Ishikawa (cell line): ENCODE measurements around the gene CNTNAP4.

Experiments used
- CEBPB ChIP-seq: IDR thresholded peaks from 2 replicates; pipeline ENCODE4 v1.6.1; 2012
- EP300 ChIP-seq: IDR thresholded peaks from 2 replicates; pipeline ENCODE4 v1.6.1; 2012; ENCODE audit warnings: borderline replicate concordance
- FOXM1 ChIP-seq: IDR thresholded peaks from 2 replicates; pipeline ENCODE4 v1.6.1; 2012; ENCODE audit warnings: low read depth, borderline replicate concordance
- RAD21 ChIP-seq: IDR thresholded peaks from 2 replicates; pipeline ENCODE4 v1.6.1; 2012; ENCODE audit warnings: low read depth
- TAF1 ChIP-seq: IDR thresholded peaks from 2 replicates; pipeline ENCODE4 v1.6.1; 2012; ENCODE audit warnings: low read depth, mild to moderate bottlenecking
- TCF12 ChIP-seq: IDR thresholded peaks from 2 replicates; pipeline ENCODE4 v1.6.1; 2012; ENCODE audit warnings: low read depth
- YY1 ChIP-seq: IDR thresholded peaks from 2 replicates; pipeline ENCODE4 v1.6.1; 2012; ENCODE audit warnings: low read depth
- ZBTB7A ChIP-seq: IDR thresholded peaks from 2 replicates; pipeline ENCODE4 v1.6.1; 2012; ENCODE audit warnings: low read depth
- TF ChIP-seq, protein P1 (sequence below): IDR thresholded peaks from 2 replicates; pipeline ENCODE4 v1.6.1; 2012
- TF ChIP-seq, protein P2 (sequence below): IDR thresholded peaks from 2 replicates; pipeline ENCODE4 v1.6.1; 2012
- TF ChIP-seq, protein P3 (sequence below): IDR thresholded peaks from 2 replicates; pipeline ENCODE4 v1.6.1; 2012; ENCODE audit warnings: low read depth, mild to moderate bottlenecking

DNA sequence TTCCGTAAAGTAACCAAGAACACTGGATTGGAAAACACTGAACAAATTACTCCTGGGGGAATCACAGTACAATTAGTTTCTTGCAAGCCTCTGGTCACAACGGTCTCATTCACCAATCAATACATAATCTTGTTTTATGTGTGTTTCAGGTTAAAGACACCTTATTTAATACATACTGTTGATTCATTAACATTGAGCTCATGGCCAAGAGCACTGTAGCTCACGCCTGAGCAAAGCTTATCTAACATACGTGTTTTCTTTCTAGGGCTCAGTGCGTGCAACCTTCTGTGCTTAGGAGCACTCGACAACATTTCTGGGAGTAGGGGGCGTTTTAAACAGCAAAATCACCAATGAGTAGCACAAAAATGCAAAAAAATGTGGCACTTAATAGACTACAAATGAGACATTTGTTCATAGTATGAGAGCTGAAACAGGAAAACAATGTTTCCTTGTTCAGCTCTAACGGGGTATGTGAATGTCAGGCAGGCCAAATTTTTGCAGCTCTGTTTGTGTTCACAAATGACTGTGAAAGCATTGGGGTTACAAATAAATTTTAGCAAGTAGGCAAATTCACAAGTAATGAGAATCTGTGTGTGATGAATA is 206.2 kb downstream of the CNTNAP4 start:
- no peak for TF ChIP-seq FOXM1
- TF ChIP-seq, protein P1, sequence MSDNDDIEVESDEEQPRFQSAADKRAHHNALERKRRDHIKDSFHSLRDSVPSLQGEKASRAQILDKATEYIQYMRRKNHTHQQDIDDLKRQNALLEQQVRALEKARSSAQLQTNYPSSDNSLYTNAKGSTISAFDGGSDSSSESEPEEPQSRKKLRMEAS = no peak
- no peak for TF ChIP-seq TCF12
- TF ChIP-seq, protein P2, sequence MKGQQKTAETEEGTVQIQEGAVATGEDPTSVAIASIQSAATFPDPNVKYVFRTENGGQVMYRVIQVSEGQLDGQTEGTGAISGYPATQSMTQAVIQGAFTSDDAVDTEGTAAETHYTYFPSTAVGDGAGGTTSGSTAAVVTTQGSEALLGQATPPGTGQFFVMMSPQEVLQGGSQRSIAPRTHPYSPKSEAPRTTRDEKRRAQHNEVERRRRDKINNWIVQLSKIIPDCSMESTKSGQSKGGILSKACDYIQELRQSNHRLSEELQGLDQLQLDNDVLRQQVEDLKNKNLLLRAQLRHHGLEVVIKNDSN = no peak
- no peak for TF ChIP-seq CEBPB
- no peak for TF ChIP-seq TAF1
- no peak for TF ChIP-seq EP300
- TF ChIP-seq YY1 = no peak
- TF ChIP-seq, protein P3, sequence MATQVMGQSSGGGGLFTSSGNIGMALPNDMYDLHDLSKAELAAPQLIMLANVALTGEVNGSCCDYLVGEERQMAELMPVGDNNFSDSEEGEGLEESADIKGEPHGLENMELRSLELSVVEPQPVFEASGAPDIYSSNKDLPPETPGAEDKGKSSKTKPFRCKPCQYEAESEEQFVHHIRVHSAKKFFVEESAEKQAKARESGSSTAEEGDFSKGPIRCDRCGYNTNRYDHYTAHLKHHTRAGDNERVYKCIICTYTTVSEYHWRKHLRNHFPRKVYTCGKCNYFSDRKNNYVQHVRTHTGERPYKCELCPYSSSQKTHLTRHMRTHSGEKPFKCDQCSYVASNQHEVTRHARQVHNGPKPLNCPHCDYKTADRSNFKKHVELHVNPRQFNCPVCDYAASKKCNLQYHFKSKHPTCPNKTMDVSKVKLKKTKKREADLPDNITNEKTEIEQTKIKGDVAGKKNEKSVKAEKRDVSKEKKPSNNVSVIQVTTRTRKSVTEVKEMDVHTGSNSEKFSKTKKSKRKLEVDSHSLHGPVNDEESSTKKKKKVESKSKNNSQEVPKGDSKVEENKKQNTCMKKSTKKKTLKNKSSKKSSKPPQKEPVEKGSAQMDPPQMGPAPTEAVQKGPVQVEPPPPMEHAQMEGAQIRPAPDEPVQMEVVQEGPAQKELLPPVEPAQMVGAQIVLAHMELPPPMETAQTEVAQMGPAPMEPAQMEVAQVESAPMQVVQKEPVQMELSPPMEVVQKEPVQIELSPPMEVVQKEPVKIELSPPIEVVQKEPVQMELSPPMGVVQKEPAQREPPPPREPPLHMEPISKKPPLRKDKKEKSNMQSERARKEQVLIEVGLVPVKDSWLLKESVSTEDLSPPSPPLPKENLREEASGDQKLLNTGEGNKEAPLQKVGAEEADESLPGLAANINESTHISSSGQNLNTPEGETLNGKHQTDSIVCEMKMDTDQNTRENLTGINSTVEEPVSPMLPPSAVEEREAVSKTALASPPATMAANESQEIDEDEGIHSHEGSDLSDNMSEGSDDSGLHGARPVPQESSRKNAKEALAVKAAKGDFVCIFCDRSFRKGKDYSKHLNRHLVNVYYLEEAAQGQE = no peak
- TF ChIP-seq RAD21 = no peak
- TF ChIP-seq ZBTB7A = no peak
